Ascending aorta (tissue), 2 donors: ENCODE data around the gene VAMP5. TPM values are rescaled to one million over a fixed set of nuclear protein-coding genes. Genes with fewer than 3 reads are reported as not detected.

Source experiments
- DNase-seq, 2 donors: peaks; one replicate each; pipeline ENCODE4 v3.0.0-alpha.2; 2019; ENCODE audit warnings: low spot score in 2 of 2
- H3K27ac ChIP-seq, 2 donors: fragments of 200-600 bp; sonication (generic); one replicate each; pipeline ENCODE4 v1.5.1; 2016 to 2017; ENCODE audit warnings: mild to moderate bottlenecking in 1 of 2
- H3K27me3 ChIP-seq: fragments of 200-600 bp; sonication (generic); one replicate; pipeline ENCODE4 v1.5.1; 2017
- H3K36me3 ChIP-seq, 2 donors: fragments of 200-600 bp; sonication (generic); one replicate each; pipeline ENCODE4 v1.5.1; 2016
- H3K4me1 ChIP-seq, 2 donors: fragments of 200-600 bp; sonication (generic); one replicate each; pipeline ENCODE4 v1.5.1; 2016 to 2017; ENCODE audit warnings: mild to moderate bottlenecking in 1 of 2
- H3K4me3 ChIP-seq, 2 donors: fragments of 200-600 bp; sonication (generic); one replicate each; pipeline ENCODE4 v1.5.1; 2016 to 2017; ENCODE audit warnings: mild to moderate bottlenecking in 1 of 2
- H3K9me3 ChIP-seq, 2 donors: fragments of 200-600 bp; sonication (generic); one replicate each; pipeline ENCODE4 v1.5.1; 2016
- CTCF ChIP-seq, 3 experiments: fragments of 200-600 bp in 2 of 3; fragments of 450-650 bp in 1 of 3; sonication (generic) in 2 of 3; IDR thresholded peaks; one replicate each; pipeline ENCODE4 v1.5.1; 2016 to 2019; ENCODE audit warnings: antibody characterized with exemption in 3 of 3, mild to moderate bottlenecking in 1 of 3, moderate library complexity in 1 of 3
- intact Hi-C: fragments of 100-400 bp; cut with DNase I; formaldehyde crosslinking; loops from one replicate; pipeline ENCODE4 v1.15.1; 2023
- total RNA-seq: library from RNA; depleted of rRNA; stranded (reverse); fragments of >200 nt; gene quantifications from one replicate; pipeline ENCODE4 v1.1.0, GENCODE V29; 2016

Gene VAMP5
- total RNA-seq, 1 donor from 2014 or later = 114 TPM

DNA sequence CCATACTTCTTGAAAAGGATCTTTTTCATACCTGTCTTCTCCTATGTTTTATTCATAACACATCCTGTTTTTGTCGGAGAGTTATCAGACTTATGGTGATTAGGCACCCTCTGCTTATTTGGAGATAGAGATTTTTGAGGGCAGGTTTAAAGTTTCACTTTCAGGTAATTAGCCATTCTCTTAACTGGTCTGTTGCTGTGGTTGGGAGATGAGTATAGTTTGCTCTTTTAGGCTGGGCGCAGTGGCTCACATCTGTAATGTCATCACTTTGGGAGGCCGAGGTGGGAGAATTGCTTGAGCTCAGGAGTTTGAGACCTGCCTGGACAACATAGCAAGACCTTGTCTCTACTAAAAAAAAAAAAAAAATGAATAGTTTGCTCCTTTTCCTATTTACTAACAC is 58.5 kb downstream of the VAMP5 start:
- H3K36me3 ChIP-seq = peaks cover 97 to 100% of the 10 kb centered on the region in 2 donors
- DNase-seq = no peak

More for the DNA sequence above, 58.5 kb downstream of the VAMP5 start:
- Histone ChIP-seq H3K4me1 (no peaks in the 10 kb centered on the region), H3K27ac (no peak overlapping the region), H3K27me3 (no peaks in the 10 kb centered on the region), H3K9me3 (no peaks in the 10 kb centered on the region), H3K4me3 (no peak overlapping the region)
- TF ChIP-seq CTCF (IDR thresholded peaks at IDR 0.05) = no peak
- intact Hi-C loops = no loop called here

Other genes starting within 250 kb of the VAMP5 start
- gene RETSAT, start 229.9 kb upstream of the VAMP5 start, total RNA-seq = 20.6 TPM
- gene ELMOD3, start 229.7 kb upstream of the VAMP5 start, total RNA-seq = 7.1 TPM
- gene CAPG, start 174.1 kb upstream of the VAMP5 start, total RNA-seq = 179 TPM
- not detected for gene SH2D6, start 165.7 kb upstream of the VAMP5 start, total RNA-seq
- gene MAT2A, start 45.3 kb upstream of the VAMP5 start, total RNA-seq = 91.7 TPM
- gene GGCX, start 22.9 kb upstream of the VAMP5 start, total RNA-seq = 31.9 TPM
- gene VAMP8, start 6.8 kb upstream of the VAMP5 start, total RNA-seq = 10.0 TPM
- 157 TPM for gene RNF181, start 11.3 kb downstream of the VAMP5 start, total RNA-seq
- gene TMEM150A, start 18.3 kb downstream of the VAMP5 start, total RNA-seq = 26.7 TPM
- 1.6 TPM for gene C2orf68, start 27.6 kb downstream of the VAMP5 start, total RNA-seq
- 81.1 TPM for gene USP39, start 31.8 kb downstream of the VAMP5 start, total RNA-seq
- not detected for gene SFTPB, start 83.8 kb downstream of the VAMP5 start, total RNA-seq
- gene GNLY, start 109.9 kb downstream of the VAMP5 start, total RNA-seq = not detected
- gene ATOH8, start 169.6 kb downstream of the VAMP5 start, total RNA-seq = 239 TPM